A549 (cell line): Measurements from ENCODE around the gene INTS4. TPM values are rescaled to one million over a fixed set of nuclear protein-coding genes. Genes with fewer than 3 reads are reported as not detected.
"Not testable (repeated sequence)": the region's sequence is repeated elsewhere in the genome, so short reads cannot be mapped to it uniquely, and the experiment has no call there.

Experiments
- ATAC-seq, 2 experiments: fragments of 200-7000 bp in 1 of 2; fragments of >200 bp in 1 of 2; cut with Nextera tagmentation in 1 of 2; cut with Tn5 transposase in 1 of 2; 3 replicates each; pipeline versions ENCODE4 v1.8.0 to v1.9.1; 2018 to 2020; ENCODE audit warnings: mild to moderate bottlenecking in 1 of 2, moderate library complexity in 1 of 2
- CTCF ChIA-PET: fragments of 300-600 bp; sonication (Branson Sonifier 250); formaldehyde crosslinking; extraction: SDS; loops from one replicate; lab custom pipeline; 2021; ENCODE audit warnings: antibody characterized with exemption, inconsistent platforms; lab: Yijun Ruan, JAX
- POLR2A ChIA-PET: fragments of 350-600 bp; formaldehyde crosslinking; extraction: SDS; loops from one replicate; lab custom pipeline; 2021; ENCODE audit warnings: antibody characterized with exemption, inconsistent platforms; lab: Yijun Ruan, JAX
- DNase-seq, 2 experiments: peaks; one replicate each; pipeline versions ENCODE4 v3.0.0 to v3.0.0-alpha.2; 2011 to 2016; ENCODE audit warnings: low read depth in 1 of 2, low spot score in 1 of 2
- FAIRE-seq: peaks from 2 replicates; lab custom pipeline; 2011; peaks lifted over from hg19 to GRCh38; lab: Jason Lieb, UNC
- H3K27ac ChIP-seq, 2 experiments: fragments of >200 bp; sonication (Bioruptor Twin); formaldehyde crosslinking; 3 replicates each; pipeline ENCODE4 v1.5.1; 2016 to 2017
- H3K4me1 ChIP-seq: fragments of >200 bp; sonication (Bioruptor Twin); formaldehyde crosslinking; 3 replicates; pipeline ENCODE4 v1.6.1; 2016
- H3K4me2 ChIP-seq: fragments of >200 bp; sonication (Bioruptor Twin); formaldehyde crosslinking; 3 replicates; pipeline ENCODE4 v1.6.1; 2016
- H3K4me3 ChIP-seq: fragments of >200 bp; sonication (Bioruptor Twin); formaldehyde crosslinking; 3 replicates; pipeline ENCODE4 v1.5.1; 2016
- H3K9me3 ChIP-seq: fragments of >200 bp; sonication (Bioruptor Twin); formaldehyde crosslinking; 3 replicates; pipeline ENCODE4 v1.6.1; 2016
- ATOH8 ChIP-seq: fragments of 250-450 bp; sonication (Bioruptor Pico); IDR thresholded peaks from 2 replicates; pipeline ENCODE4 v1.5.0; 2020; ENCODE audit warnings: low read depth, mild to moderate bottlenecking, moderate library complexity
- ELK1 ChIP-seq: fragments of 150-350 bp; IDR thresholded peaks from 2 replicates; pipeline ENCODE4 v1.6.1; 2014; ENCODE audit warnings: low read depth, mild to moderate bottlenecking, low read length
- FOSB ChIP-seq: fragments of 250-450 bp; sonication (Bioruptor Pico); IDR thresholded peaks from 2 replicates; pipeline ENCODE4 v1.5.0; 2020; ENCODE audit warnings: mild to moderate bottlenecking, moderate library complexity
- FOSL2 ChIP-seq, 2 experiments: fragments of 450-650 bp in 1 of 2; fragments of >200 bp in 1 of 2; sonication (Bioruptor Twin) in 1 of 2; formaldehyde crosslinking; IDR thresholded peaks; 2 replicates each; pipeline versions ENCODE4 v1.5.0 to v1.6.1; 2016 to 2020; ENCODE audit warnings: mild to moderate bottlenecking in 1 of 2, moderate library complexity in 1 of 2
- GATA3 ChIP-seq: IDR thresholded peaks from 2 replicates; pipeline ENCODE4 v1.6.1; 2012; ENCODE audit warnings: borderline replicate concordance
- HES2 ChIP-seq: fragments of >200 bp; sonication (Bioruptor Twin); formaldehyde crosslinking; IDR thresholded peaks from 2 replicates; pipeline ENCODE4 v1.6.1; 2016
- JUNB ChIP-seq: fragments of >200 bp; sonication (Bioruptor Twin); formaldehyde crosslinking; IDR thresholded peaks from 2 replicates; pipeline ENCODE4 v1.6.1; 2016
- MAFK ChIP-seq: fragments of 450-650 bp; IDR thresholded peaks from 2 replicates; pipeline ENCODE4 v1.6.1; 2014; ENCODE audit not compliant: partially characterized antibody
- MAX ChIP-seq: IDR thresholded peaks from 2 replicates; pipeline ENCODE4 v1.6.1; 2012
- MAZ ChIP-seq: fragments of 150-350 bp; IDR thresholded peaks from 2 replicates; pipeline ENCODE4 v1.6.1; 2014; ENCODE audit warnings: antibody characterized with exemption, low read depth, low read length, borderline replicate concordance
- NFE2L2 ChIP-seq: fragments of 150-350 bp; conservative IDR thresholded peaks from 2 replicates; pipeline ENCODE4 v1.6.1; 2014; ENCODE audit warnings: low read length
- NPAS2 ChIP-seq: fragments of 250-450 bp; sonication (Bioruptor Pico); IDR thresholded peaks from 2 replicates; pipeline ENCODE4 v1.8.0; 2022; ENCODE audit warnings: mild to moderate bottlenecking, moderate library complexity, borderline replicate concordance
- RAD21 ChIP-seq, 2 experiments: fragments of >200 bp in 1 of 2; sonication (Bioruptor Twin) in 1 of 2; formaldehyde crosslinking in 1 of 2; IDR thresholded peaks in 1 of 2; conservative IDR thresholded peaks in 1 of 2; 2 replicates in 1 of 2; 3 replicates in 1 of 2; pipeline ENCODE4 v1.6.1; 2012 to 2018; ENCODE audit warnings: inconsistent platforms in 1 of 2
- RCOR1 ChIP-seq: fragments of 150-350 bp; IDR thresholded peaks from 2 replicates; pipeline ENCODE4 v1.6.1; 2014; ENCODE audit warnings: antibody characterized with exemption, low read length, low read depth
- TP53 ChIP-seq: fragments of 250-450 bp; sonication (Bioruptor Pico); IDR thresholded peaks from 2 replicates; pipeline ENCODE4 v1.5.0; 2021; ENCODE audit warnings: mild to moderate bottlenecking, moderate library complexity
- ZSCAN20 ChIP-seq: fragments of 250-450 bp; sonication (Bioruptor Pico); IDR thresholded peaks from 2 replicates; pipeline ENCODE4 v1.8.0; 2022; ENCODE audit warnings: mild to moderate bottlenecking, moderate library complexity
- WGBS: methylation state at CpG from one replicate; pipeline ENCODE4 v1.1.6; 2017; ENCODE audit errors: missing lambda C conversion rate; 5-methylcytosine and 5-hydroxymethylcytosine counted together
- polyA plus RNA-seq, 4 experiments: library from polyadenylated mRNA; depleted of rRNA in 3 of 4; stranded (reverse); fragments of >200 nt; fragmentation: RNase III in 1 of 4; extraction: RNeasy Plus Mini Kit Qiagen cat#74134 plus additional on column Dnase treatment in 1 of 4; gene quantifications; 2 replicates in 3 of 4; 3 replicates in 1 of 4; pipeline ENCODE4 v1.2.3, GENCODE V29; 2011 to 2017

The INTS4 gene
- polyA plus RNA-seq, 2 of the 4 experiments (the other 2 are of a cell fraction) = 22.0 to 35.3 TPM

GRCh38 chr11:78028423-78028822, 34.0 kb upstream of the INTS4 start:
- CTCF ChIA-PET = interaction anchor here (0.6 to 2.2 kb wide), 3 partner anchors 17 to 537 kb away, joined by 3 to 7 read pairs (median 7); no protein-coding TSS in a partner anchor
- Histone ChIP-seq H3K4me2 (peak overlapping the region; percentile 38), H3K27ac (peak overlapping the region in 1 of 2 experiments; percentile 15; a peak in 1 of 6 replicates), H3K4me1 (peaks cover 34% of the 10 kb centered on the region)
- FAIRE-seq; H3K4me3 ChIP-seq; POLR2A ChIA-PET; H3K9me3 ChIP-seq; TF ChIP-seq FOSL2 (IDR thresholded peaks at IDR 0.05): not testable (repeated sequence)
- peak; percentile 8 for TF ChIP-seq MAFK
- peak; percentile 36; the same call in 1 of the 2 replicates for TF ChIP-seq FOSL2 (CRISPR knock-in tag; IDR thresholded peaks at IDR 0.05)
- peak; percentile 64 to 81; a peak in 5 of 6 replicates for ATAC-seq
- 47% methylated on average over 9 of the region's 9 CpGs for WGBS
- peak in 1 of 2 experiments; percentile 62 for DNase-seq

GRCh38 chr11:78027759-78028158, 33.3 kb upstream of the INTS4 start:
- DNase-seq (no peak), ATAC-seq (no peak), FAIRE-seq (no peak)
- WGBS = 73% methylated on average over 2 of the region's 2 CpGs
- H3K4me2 ChIP-seq = no peak overlapping the region; the same call in 2 of the 3 replicates
- CTCF ChIA-PET = interaction anchor here (1.1 to 2.1 kb wide), 3 partner anchors 18 to 31 kb away, joined by 4 to 7 read pairs (median 4); no protein-coding TSS in a partner anchor
- TF ChIP-seq NPAS2 = no peak
- TF ChIP-seq GATA3 = no peak
- TF ChIP-seq MAX = no peak
- no peak for TF ChIP-seq ATOH8 (CRISPR knock-in tag)
- no peak for TF ChIP-seq MAFK
- TF ChIP-seq FOSB (CRISPR knock-in tag) = no peak
- peaks cover 30% of the 10 kb centered on the region for H3K4me1 ChIP-seq
- POLR2A ChIA-PET = no interaction called here
- H3K4me3 ChIP-seq = no peak overlapping the region
- peak overlapping the region in 1 of 2 experiments; percentile 10; a peak in 1 of 6 replicates for H3K27ac ChIP-seq
- H3K9me3 ChIP-seq = no peaks in the 10 kb centered on the region

- H3K27ac ChIP-seq = no peak overlapping the region
- no peak for TF ChIP-seq ELK1
- TF ChIP-seq NFE2L2 = no peak
- no peak for TF ChIP-seq RAD21 (conservative IDR thresholded peaks at IDR 0.05 in 1 of 2, IDR thresholded peaks at IDR 0.05 in 1 of 2)
- TF ChIP-seq HES2 = no peak
- no peak for TF ChIP-seq ZSCAN20
- no peak for TF ChIP-seq FOSL2 (IDR thresholded peaks at IDR 0.05)
- TF ChIP-seq FOSL2 (CRISPR knock-in tag; IDR thresholded peaks at IDR 0.05) = no peak
- no peak for TF ChIP-seq JUNB
- TF ChIP-seq, all 56 proteins: peak for 0
- Histone ChIP-seq H3K4me3 (no peak overlapping the region), H3K4me2 (no peak overlapping the region), H3K9me3 (no peaks in the 10 kb centered on the region), H3K4me1 (peaks cover 19% of the 10 kb centered on the region)
- no peak for ATAC-seq
- ChIA-PET CTCF (no interaction called here), POLR2A (no interaction called here)
- no peak for DNase-seq
- FAIRE-seq = no peak
These were observed 30.9 kb upstream of the INTS4 start for GRCh38 chr11:78025378-78025777.

GRCh38 chr11:78023426-78023825, 29.0 kb upstream of the INTS4 start:
- Histone ChIP-seq H3K4me2 (peak overlapping the region; percentile 47), H3K27ac (peak overlapping the region; percentile 29 to 75; a peak in 2 of 6 replicates), H3K4me3 (no peak overlapping the region; the same call in 1 of the 3 replicates), H3K4me1 (peaks cover 14% of the 10 kb centered on the region), H3K9me3 (no peaks in the 10 kb centered on the region)
- 85% methylated on average over 7 of the region's 7 CpGs for WGBS
- CTCF ChIA-PET = no interaction called here
- ATAC-seq (peak in 1 of 2 experiments; percentile 41; a peak in 3 of 6 replicates), FAIRE-seq (no peak), DNase-seq (no peak)
- POLR2A ChIA-PET = no interaction called here
- TF ChIP-seq MAZ = no peak
- no peak for TF ChIP-seq TP53 (CRISPR knock-in tag)
- TF ChIP-seq RCOR1 = no peak
